ENCODE results near the gene ADAMTS3. TPM values are rescaled to one million over a fixed set of nuclear protein-coding genes. Genes with fewer than 3 reads are reported as not detected.
A peak's percentile ranks its signal among the peaks of the same experiment; 100 is the strongest.

Gene ADAMTS3
- total RNA-seq, 4 donors from 2014 or later = 3.8 to 5.3 (median 4.5) TPM

GRCh38 chr4:72432975-72433374 lies 136.0 kb downstream of the ADAMTS3 start:
- DNase-seq = no peak
- intact Hi-C loops (cut with DNase I) = no loop called here
- Histone ChIP-seq H3K4me1 (peaks cover 0 to under 1% of the 10 kb centered on the region in 2 donors), H3K4me3 (replicated peaks in 1 of 3) (no peak overlapping the region), H3K27me3 (no peaks in the 10 kb centered on the region), H3K27ac (no peak overlapping the region), H3K9me3 (no peaks in the 10 kb centered on the region), H3K36me3 (no peaks in the 10 kb centered on the region)
- TF ChIP-seq CTCF (IDR thresholded peaks at IDR 0.05) (no peak), POLR2A (IDR thresholded peaks at IDR 0.05) (no peak)
- WGBS, 2 donors = 83 to 87% methylated on average over 2 of the region's 2 CpGs

- DNase-seq = no peak
- Histone ChIP-seq H3K4me1 (no peaks in the 10 kb centered on the region), H3K4me3 (replicated peaks in 1 of 3) (no peak overlapping the region), H3K27ac (no peak overlapping the region), H3K27me3 (no peaks in the 10 kb centered on the region), H3K9me3 (no peaks in the 10 kb centered on the region), H3K36me3 (no peaks in the 10 kb centered on the region)
- TF ChIP-seq POLR2A (IDR thresholded peaks at IDR 0.05) (no peak), CTCF (IDR thresholded peaks at IDR 0.05) (no peak)
- intact Hi-C loops (cut with DNase I) = no loop called here
- 93% methylated on average over 7 of the region's 7 CpGs for WGBS, 2 donors
Measured at GRCh38 chr4:72432282-72432681, 136.7 kb downstream of the ADAMTS3 start.

- no peaks in the 10 kb centered on the region for H3K4me1 ChIP-seq
- no peak for TF ChIP-seq POLR2A (IDR thresholded peaks at IDR 0.05)
- TF ChIP-seq CTCF (IDR thresholded peaks at IDR 0.05) = no peak
Measured at GRCh38 chr4:72430988-72431387, 138.0 kb downstream of the ADAMTS3 start.

GRCh38 chr4:72430050-72430449 lies 139.0 kb downstream of the ADAMTS3 start:
- no peak overlapping the region for H3K27ac ChIP-seq
- intact Hi-C loops (cut with DNase I) = no loop called here
- no peaks in the 10 kb centered on the region for H3K4me1 ChIP-seq
- no peaks in the 10 kb centered on the region for H3K9me3 ChIP-seq
- no peaks in the 10 kb centered on the region for H3K27me3 ChIP-seq
- H3K4me3 ChIP-seq (replicated peaks in 1 of 3) = no peak overlapping the region
- TF ChIP-seq CTCF (IDR thresholded peaks at IDR 0.05) = no peak
- TF ChIP-seq POLR2A (IDR thresholded peaks at IDR 0.05) = no peak
- peak in 1 of 2 donors; percentile 5 for DNase-seq
- no peaks in the 10 kb centered on the region for H3K36me3 ChIP-seq

More at GRCh38 chr4:72430988-72431387, 138.0 kb downstream of the ADAMTS3 start:
- H3K4me3 ChIP-seq (replicated peaks in 1 of 3) = no peak overlapping the region
- H3K27ac ChIP-seq = no peak overlapping the region
- H3K9me3 ChIP-seq = no peaks in the 10 kb centered on the region
- no peaks in the 10 kb centered on the region for H3K27me3 ChIP-seq
- 95 to 97% methylated on average over 5 of the region's 5 CpGs for WGBS, 2 donors
- no peaks in the 10 kb centered on the region for H3K36me3 ChIP-seq
- no peak for DNase-seq
- intact Hi-C loops (cut with DNase I) = no loop called here

- 96 to 98% methylated on average over 4 of the region's 4 CpGs for WGBS, 2 donors
- no peak overlapping the region for H3K27ac ChIP-seq
Measured at GRCh38 chr4:72429397-72429889, 139.6 kb downstream of the ADAMTS3 start.

More at GRCh38 chr4:72429397-72429889, 139.6 kb downstream of the ADAMTS3 start:
- intact Hi-C loops (cut with DNase I) = no loop called here
- no peaks in the 10 kb centered on the region for H3K9me3 ChIP-seq
- H3K36me3 ChIP-seq = no peaks in the 10 kb centered on the region
- no peak for TF ChIP-seq POLR2A (IDR thresholded peaks at IDR 0.05)
- no peak for TF ChIP-seq CTCF (IDR thresholded peaks at IDR 0.05)
- no peaks in the 10 kb centered on the region for H3K27me3 ChIP-seq
- no peak overlapping the region for H3K4me3 ChIP-seq (replicated peaks in 1 of 3)
- no peak for DNase-seq
- no peaks in the 10 kb centered on the region for H3K4me1 ChIP-seq

Data from thyroid gland (tissue), 4 donors.